HEK293 (cell line): ENCODE measurements around the gene RNF133.

Source experiments
- YY1 ChIP-seq: fragments of 450-650 bp; formaldehyde crosslinking; IDR thresholded peaks from 2 replicates; pipeline ENCODE4 v1.5.1; 2018; ENCODE audit warnings: missing biosample characterization, missing genetic modification characterization
- ZFP3 ChIP-seq: fragments of 450-650 bp; formaldehyde crosslinking; IDR thresholded peaks from 2 replicates; pipeline ENCODE4 v1.5.1; 2016; ENCODE audit warnings: low read depth, missing biosample characterization, missing genetic modification characterization
- ZNF132 ChIP-seq: fragments of 450-650 bp; formaldehyde crosslinking; IDR thresholded peaks from 2 replicates; pipeline ENCODE4 v1.5.1; 2017; ENCODE audit warnings: missing biosample characterization, missing genetic modification characterization, borderline replicate concordance
- ZNF324 ChIP-seq: fragments of 450-650 bp; formaldehyde crosslinking; IDR thresholded peaks from 2 replicates; pipeline ENCODE4 v1.5.1; 2016; ENCODE audit warnings: missing biosample characterization, missing genetic modification characterization
- ZNF513 ChIP-seq: fragments of 450-650 bp; IDR thresholded peaks from 2 replicates; pipeline ENCODE4 v1.5.1; 2018; ENCODE audit warnings: missing biosample characterization, missing genetic modification characterization
- TF ChIP-seq, protein P1 (sequence below): fragments of 450-650 bp; formaldehyde crosslinking; IDR thresholded peaks from 2 replicates; pipeline ENCODE4 v1.5.1; 2016; ENCODE audit warnings: missing biosample characterization, missing genetic modification characterization
- TF ChIP-seq, protein P2 (sequence below): fragments of 450-650 bp; formaldehyde crosslinking; IDR thresholded peaks from 2 replicates; pipeline ENCODE4 v1.5.1; 2016; ENCODE audit warnings: missing biosample characterization, missing genetic modification characterization
- TF ChIP-seq, protein P3 (sequence below): IDR thresholded peaks from 2 replicates; pipeline ENCODE4 v1.6.1; 2011; ENCODE audit warnings: mild to moderate bottlenecking, low read depth, low read length, borderline replicate concordance

- TF ChIP-seq ZNF324 (tag by site-specific recombination) (no peak), ZNF513 (tag by site-specific recombination) (no peak), YY1 (tag by site-specific recombination) (no peak), ZFP3 (tag by site-specific recombination) (no peak), ZNF132 (no peak)
- TF ChIP-seq, protein P1, sequence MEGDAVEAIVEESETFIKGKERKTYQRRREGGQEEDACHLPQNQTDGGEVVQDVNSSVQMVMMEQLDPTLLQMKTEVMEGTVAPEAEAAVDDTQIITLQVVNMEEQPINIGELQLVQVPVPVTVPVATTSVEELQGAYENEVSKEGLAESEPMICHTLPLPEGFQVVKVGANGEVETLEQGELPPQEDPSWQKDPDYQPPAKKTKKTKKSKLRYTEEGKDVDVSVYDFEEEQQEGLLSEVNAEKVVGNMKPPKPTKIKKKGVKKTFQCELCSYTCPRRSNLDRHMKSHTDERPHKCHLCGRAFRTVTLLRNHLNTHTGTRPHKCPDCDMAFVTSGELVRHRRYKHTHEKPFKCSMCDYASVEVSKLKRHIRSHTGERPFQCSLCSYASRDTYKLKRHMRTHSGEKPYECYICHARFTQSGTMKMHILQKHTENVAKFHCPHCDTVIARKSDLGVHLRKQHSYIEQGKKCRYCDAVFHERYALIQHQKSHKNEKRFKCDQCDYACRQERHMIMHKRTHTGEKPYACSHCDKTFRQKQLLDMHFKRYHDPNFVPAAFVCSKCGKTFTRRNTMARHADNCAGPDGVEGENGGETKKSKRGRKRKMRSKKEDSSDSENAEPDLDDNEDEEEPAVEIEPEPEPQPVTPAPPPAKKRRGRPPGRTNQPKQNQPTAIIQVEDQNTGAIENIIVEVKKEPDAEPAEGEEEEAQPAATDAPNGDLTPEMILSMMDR, result no peak
- TF ChIP-seq, protein P2, sequence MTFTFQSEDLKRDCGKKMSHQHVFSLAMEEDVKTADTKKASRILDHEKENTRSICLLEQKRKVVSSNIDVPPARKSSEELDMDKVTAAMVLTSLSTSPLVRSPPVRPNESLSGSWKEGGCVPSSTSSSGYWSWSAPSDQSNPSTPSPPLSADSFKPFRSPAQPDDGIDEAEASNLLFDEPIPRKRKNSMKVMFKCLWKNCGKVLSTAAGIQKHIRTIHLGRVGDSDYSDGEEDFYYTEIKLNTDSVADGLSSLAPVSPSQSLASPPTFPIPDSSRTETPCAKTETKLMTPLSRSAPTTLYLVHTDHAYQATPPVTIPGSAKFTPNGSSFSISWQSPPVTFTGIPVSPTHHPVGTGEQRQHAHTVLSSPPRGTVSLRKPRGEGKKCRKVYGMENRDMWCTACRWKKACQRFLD, result no peak
- TF ChIP-seq, protein P3, sequence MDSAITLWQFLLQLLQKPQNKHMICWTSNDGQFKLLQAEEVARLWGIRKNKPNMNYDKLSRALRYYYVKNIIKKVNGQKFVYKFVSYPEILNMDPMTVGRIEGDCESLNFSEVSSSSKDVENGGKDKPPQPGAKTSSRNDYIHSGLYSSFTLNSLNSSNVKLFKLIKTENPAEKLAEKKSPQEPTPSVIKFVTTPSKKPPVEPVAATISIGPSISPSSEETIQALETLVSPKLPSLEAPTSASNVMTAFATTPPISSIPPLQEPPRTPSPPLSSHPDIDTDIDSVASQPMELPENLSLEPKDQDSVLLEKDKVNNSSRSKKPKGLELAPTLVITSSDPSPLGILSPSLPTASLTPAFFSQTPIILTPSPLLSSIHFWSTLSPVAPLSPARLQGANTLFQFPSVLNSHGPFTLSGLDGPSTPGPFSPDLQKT, result no peak
Measured at GRCh38 chr7:122702872-122703510, 4.1 kb upstream of the RNF133 start, which contains the start of gene RNF148.
